ENCODE results near the gene C9orf40.
A peak's percentile ranks its signal among the peaks of the same experiment; 100 is the strongest.

Gene C9orf40, protein sequence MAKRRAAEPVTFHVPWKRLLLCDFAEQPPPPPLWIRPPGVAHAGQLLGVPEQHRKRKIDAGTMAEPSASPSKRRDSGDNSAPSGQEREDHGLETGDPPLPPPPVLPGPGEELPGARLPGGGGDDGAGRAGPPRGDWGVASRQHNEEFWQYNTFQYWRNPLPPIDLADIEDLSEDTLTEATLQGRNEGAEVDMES

GRCh38 chr9:74952201-74953151 is at the start of gene C9orf40:
Gene C9orf40, minus strand, starts transcription at chr9:74952912. Its CDS starts 301 bp downstream, at chr9:74952611.
- peak; percentile 88 to 92 for DNase-seq

DNA sequence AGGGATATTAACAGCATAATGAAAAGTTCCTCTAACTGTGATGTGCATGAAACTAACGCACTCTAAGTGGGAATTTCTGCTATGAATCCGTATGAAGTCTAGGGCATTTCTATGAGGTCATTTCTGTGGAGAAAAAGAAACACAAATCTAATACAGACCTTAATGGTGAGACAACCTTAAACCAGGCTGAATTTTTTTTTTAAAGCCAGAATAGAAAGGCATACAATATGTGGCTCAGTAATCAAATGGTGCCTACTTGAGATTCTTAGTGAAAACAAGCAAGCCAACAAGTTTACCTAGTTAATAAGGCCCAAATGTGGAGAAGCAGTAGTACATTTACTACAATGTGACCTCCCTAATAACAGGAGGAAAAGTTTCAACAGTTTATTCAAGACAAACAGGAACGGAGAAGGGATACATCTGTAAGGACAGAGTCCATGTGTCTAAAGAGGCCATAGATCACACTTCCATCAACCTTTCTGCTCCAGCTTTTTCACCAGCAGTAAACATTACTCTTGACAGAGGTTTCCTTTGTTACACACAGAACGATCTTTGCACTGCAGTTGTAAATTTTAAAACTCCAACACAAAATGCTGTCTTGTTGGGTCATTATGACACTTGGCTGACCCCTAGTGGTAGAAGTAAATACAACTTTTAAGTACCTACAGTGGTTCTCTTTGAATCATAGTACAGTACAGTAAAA is 49.2 kb upstream of the C9orf40 start:
- peak; percentile 1 to 81 for DNase-seq

GRCh38 chr9:75000835-75001234 is 48.1 kb upstream of the C9orf40 start:
- no peak for DNase-seq

DNA sequence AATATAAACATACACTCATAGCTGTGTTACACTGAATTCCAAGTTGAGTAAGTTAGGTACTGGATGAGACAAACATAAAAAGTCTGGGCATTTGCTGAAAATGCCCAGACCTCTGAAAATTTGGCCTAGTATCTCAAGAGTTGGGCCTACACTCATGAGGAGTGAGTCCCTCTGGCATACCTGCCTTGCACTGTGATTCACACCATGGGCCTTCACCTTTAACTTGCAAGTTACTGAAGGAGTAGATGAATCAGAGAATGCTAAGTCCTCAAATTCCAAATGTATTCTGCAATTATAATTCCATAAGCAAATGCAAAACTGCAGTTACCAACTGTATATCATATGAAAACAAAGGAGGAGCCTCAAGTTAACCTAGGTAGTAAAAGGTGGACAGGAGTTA is 32.3 kb upstream of the C9orf40 start:
- DNase-seq: no peak

DNA sequence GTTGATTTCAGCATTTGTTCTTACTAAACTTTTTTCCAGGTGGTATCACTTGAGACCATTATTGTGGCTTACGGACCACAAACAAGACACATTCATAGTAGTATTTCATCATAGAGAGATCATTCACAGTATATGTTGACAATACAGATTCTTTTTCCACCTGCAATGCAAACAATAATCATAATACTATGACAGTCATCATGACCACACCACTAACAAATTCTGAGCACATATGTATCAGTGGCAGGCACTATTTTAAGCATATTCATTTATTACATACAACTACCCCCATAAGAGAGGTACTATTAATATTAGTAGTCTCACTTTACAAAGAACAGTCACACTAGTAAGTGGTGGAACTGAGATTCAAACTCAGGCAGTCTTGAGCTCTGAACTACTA is 31.0 kb upstream of the C9orf40 start:
- DNase-seq: no peak

DNA sequence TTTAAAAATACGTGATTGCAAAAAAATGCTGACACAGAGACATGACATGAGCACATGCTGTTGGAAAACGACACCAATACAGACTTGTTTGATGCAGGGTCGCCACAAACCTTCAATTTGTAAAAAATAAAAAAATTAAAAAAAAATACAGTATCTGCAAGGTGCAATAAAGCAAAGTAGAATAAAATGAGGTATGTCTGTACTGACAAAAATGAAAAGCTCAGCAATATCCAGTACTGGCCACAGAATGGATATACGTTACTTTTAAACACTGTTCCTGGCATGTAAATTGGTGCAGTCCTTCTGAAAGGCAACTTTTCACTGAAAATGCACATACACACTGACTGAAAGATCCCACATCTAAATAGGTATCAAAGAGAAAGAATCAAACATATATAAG is 27.1 kb upstream of the C9orf40 start:
- no peak for DNase-seq

DNA sequence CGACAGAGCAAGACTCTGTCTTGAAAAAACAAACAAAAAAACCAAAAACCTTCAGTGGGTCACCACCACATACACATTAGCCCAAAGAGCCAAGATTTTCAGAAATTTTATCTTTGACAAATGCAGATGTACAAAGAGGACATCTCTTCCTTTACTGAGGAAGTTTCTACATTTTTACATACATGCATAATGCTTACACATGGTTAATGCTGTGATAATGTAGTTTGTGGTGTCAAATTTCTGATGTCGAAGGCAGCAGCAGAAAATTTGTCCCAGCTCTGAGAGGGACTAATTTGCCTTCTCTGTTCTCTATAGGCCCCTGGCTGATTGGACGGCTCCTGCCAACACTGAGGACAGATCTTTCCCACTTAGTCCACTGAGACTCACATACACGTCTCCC is 24.6 kb upstream of the C9orf40 start:
- DNase-seq: no peak

DNA sequence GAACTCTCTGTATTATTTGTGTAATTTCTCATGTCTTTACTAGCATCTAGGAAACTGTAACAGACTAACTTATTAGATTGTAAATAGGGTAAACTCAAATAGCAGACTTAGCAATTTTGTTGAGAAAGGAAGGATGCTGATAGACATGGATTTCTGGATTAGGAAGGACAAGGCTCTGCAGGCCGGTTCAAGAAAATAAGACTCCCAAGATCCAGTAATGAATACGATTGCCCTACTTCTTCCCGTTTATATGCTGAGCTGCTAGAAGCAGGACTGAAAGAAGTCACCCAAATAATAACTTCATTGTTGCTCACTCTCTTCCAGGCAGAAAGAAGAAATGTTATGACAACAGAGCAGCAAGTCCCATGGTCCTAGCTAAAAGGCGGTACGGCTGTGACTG is 22.8 kb upstream of the C9orf40 start:
- DNase-seq: no peak

GRCh38 chr9:74974558-74974957 is 21.8 kb upstream of the C9orf40 start:
- no peak for DNase-seq

- no peak for DNase-seq
These were observed 21.0 kb upstream of the C9orf40 start for GRCh38 chr9:74973714-74974113.

GRCh38 chr9:74963056-74963455 is 10.3 kb upstream of the C9orf40 start:
- no peak for DNase-seq

DNA sequence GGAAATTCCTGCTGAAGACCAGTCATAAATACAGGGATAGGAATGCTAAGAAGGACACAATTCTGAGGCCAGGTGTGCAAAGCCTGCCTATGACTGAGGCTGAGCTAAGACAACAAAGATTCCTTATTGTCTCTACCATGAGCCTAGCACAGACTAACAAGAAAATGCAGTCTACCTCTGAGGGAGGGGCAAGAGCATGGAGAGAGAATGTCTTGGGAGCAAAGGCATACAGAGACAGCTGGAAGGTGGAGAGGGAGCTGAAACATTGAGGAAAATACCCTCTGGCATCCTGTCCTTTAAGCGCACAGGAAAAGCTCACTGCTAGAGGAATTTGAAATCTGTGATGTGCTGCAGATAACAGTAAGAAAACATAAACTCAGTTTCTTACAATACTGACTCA is 8.8 kb upstream of the C9orf40 start:
- DNase-seq: no peak

DNA sequence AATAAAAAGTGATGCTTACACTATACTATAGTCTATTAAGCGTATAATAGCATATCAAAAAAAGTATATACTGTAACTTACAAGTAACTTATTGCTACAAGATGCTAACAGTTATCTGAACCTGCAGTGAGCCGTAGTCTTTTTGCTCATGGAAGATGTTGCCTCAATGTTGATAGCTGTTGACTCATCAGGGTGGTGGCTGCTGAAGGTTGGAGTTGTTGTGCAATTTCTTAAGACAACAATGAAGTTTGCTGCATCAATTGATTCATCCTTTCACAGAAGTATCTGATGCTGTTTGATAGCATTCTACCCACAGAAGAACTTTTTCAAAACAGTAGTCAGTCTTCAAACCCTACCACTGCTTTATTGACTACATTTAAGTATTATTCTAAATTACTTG is 7.8 kb upstream of the C9orf40 start:
- DNase-seq: no peak

DNA sequence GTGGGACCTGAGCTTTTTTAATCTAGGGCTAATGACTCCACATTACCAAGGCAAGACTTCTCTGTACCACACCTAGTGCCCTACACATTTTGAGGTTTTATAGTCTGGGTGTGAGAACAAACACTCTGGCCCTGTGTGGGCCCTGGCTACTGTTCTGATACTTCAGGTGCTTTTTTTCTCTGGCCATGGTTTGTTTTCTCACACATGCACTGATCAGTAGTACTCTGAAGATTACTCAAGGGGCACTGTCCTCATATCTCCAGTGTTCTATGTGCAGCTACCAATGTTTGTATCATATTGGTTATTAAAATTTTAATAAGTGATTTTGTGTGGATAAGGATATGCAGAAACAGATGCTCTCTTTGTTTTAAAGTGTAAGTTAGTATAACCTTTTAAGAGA is 5.9 kb upstream of the C9orf40 start:
- DNase-seq: no peak

DNA sequence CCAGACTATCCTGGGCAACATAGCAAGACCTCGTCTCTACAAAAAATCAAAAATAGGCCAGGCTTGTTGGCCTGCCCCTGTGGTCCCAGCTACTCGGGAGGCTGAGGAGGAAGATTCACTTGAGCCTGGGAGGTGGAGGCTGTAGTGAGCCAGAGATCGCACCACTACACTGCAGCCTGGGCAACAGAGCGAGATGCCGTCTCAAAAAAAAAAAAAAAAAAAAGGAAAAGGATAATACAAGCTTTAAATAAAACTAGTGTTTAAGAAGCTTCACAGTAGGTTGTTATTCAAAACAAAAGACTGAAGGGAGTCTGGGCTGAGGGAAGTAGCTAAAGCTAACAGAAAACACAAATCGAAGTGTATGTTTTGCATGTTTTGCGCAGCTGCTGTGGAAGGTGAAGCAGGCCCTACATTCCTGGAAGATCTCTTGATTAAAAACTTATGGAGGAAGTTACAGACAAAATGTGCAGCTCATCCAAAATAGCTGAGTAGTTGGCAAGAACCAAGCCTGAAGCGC is 581 bp upstream of the C9orf40 start:
- no peak for DNase-seq

GRCh38 chr9:74951725-74952151 is 974 bp downstream of the C9orf40 start:
- DNase-seq: peak; percentile 24 to 50

GRCh38 chr9:74951107-74951720 is 1.5 kb downstream of the C9orf40 start:
- no peak for DNase-seq

GRCh38 chr9:74949859-74950855 is 2.6 kb downstream of the C9orf40 start:
- no peak for DNase-seq

- DNase-seq: no peak
These were observed 3.8 kb downstream of the C9orf40 start for GRCh38 chr9:74948937-74949336.

DNA sequence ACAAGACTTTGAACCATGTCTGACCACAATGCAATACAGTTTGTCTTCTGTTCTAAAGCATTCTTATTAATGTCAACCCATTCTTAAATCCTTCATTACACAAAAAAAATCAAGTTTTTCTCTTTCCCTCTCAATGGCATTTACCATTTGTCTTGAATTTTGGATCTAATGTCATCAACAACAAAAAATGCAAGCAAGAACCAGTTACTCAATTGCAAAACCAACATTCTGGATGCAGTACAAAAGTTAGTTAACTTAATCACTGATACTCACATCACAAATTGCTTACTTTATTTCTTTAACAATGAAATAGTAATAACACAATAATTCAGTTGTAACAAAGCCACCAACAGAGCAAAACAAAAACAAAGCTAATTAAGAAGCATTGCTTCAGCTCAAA is 6.0 kb downstream of the C9orf40 start:
- DNase-seq: no peak

- DNase-seq: no peak
These were observed 9.9 kb downstream of the C9orf40 start for GRCh38 chr9:74942801-74943200.

- no peak for DNase-seq
These were observed 12.1 kb downstream of the C9orf40 start for GRCh38 chr9:74940600-74940999.
